ENCODE results near the gene DNPEP. TPM values are rescaled to one million over a fixed set of nuclear protein-coding genes. Genes with fewer than 3 reads are reported as not detected.

Gene DNPEP
- 10 to 100 TPM; 46.9 to 59.4 (median 53.0) TPM for total RNA-seq (2021; fragmentation: NEBNext Ultra II Directional; extraction: Animal tissue kit (Norgen Biotek cat#: 25700))
- long read RNA-seq, transcript DNPEP-201 (15 exons, 2,425 nt) = major isoform, 23 of 40 reads
- long read RNA-seq, partial matches to known transcripts = 5 of 40 reads
- long read RNA-seq, other reads (novel, unspliced or antisense) = 4 of 40 reads

DNA sequence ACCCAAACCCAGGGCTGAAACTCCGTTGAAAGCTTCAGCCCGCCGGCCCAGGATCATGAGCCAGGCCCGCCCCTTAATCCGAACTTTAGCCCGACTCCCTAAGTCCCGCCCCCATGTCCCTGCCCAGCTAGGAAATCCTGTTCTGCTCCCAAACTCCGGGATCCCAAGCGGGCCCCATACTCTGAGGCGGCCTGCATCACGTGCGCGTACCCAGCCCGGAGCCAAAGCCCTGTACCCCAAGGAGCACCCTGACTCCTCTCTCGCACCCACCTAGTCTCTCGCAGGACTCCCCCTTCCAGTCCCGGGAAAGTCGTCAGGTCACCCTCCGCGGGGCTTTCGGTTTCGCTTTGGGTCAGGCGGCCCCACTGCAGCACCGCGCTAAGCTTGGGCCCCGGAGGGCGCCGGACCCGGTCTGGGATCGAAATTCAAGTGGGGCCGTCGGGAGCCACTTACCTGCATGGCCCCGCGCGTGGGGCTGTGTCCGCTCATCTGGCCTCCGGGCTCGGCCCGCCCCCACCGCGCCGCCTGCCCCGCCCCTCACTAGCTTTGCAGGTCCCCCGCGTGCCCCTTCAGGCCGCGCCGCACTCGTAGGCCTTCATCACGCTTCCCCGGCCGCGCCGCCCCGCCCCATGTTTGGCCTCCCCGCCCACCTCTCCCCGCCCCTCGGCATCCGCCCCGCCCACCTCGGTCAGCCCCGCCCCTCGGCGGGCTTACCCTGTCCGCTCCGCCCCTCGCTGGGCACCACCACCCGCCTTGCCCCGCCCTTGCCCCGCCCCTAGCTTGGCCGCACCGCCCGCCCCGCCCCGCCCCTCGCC is at the start of gene DNPEP:
TSS of gene DNPEP (minus strand) at position 607 of the 815 bp plus-strand sequence. CDS start at position 489, 118 bp downstream.
- H3K27me3 Mint-ChIP-seq (ENCODE audit: insufficient read depth) = peaks cover 2% of the 10 kb centered on the region; the same call in 1 of the 2 replicates
- H3K27ac Mint-ChIP-seq = peak within 1 kb of the TSS; percentile 99
- H3K4me1 Mint-ChIP-seq (ENCODE audit: low read depth) = peaks cover 14% of the 10 kb centered on the region
- DNase-seq = peak; percentile 85
- H3K4me3 Mint-ChIP-seq = peak within 1 kb of the TSS; percentile 97
- peaks cover 13% of the 10 kb centered on the region for H3K36me3 Mint-ChIP-seq (ENCODE audit: low read depth)
- no peaks in the 10 kb centered on the region for H3K9me3 Mint-ChIP-seq
- TF ChIP-seq, protein P1, sequence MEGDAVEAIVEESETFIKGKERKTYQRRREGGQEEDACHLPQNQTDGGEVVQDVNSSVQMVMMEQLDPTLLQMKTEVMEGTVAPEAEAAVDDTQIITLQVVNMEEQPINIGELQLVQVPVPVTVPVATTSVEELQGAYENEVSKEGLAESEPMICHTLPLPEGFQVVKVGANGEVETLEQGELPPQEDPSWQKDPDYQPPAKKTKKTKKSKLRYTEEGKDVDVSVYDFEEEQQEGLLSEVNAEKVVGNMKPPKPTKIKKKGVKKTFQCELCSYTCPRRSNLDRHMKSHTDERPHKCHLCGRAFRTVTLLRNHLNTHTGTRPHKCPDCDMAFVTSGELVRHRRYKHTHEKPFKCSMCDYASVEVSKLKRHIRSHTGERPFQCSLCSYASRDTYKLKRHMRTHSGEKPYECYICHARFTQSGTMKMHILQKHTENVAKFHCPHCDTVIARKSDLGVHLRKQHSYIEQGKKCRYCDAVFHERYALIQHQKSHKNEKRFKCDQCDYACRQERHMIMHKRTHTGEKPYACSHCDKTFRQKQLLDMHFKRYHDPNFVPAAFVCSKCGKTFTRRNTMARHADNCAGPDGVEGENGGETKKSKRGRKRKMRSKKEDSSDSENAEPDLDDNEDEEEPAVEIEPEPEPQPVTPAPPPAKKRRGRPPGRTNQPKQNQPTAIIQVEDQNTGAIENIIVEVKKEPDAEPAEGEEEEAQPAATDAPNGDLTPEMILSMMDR (IDR thresholded peaks at IDR 0.05) = no peak

GRCh38 chr2:219437141-219437540 is 49.4 kb upstream of the DNPEP start:
- H3K36me3 Mint-ChIP-seq (ENCODE audit: low read depth) = no peaks in the 10 kb centered on the region
- no peaks in the 10 kb centered on the region for H3K9me3 Mint-ChIP-seq
- H3K27ac Mint-ChIP-seq = no peak overlapping the region
- peaks cover 12% of the 10 kb centered on the region for H3K4me1 Mint-ChIP-seq (ENCODE audit: low read depth)
- TF ChIP-seq, protein P1 (IDR thresholded peaks at IDR 0.05) = no peak
- peaks cover 4% of the 10 kb centered on the region; the same call in 1 of the 2 replicates for H3K27me3 Mint-ChIP-seq (ENCODE audit: insufficient read depth)
- H3K4me3 Mint-ChIP-seq = no peak overlapping the region
- no peak for DNase-seq

GRCh38 chr2:219436491-219436890 is 48.8 kb upstream of the DNPEP start:
- TF ChIP-seq, protein P1 (IDR thresholded peaks at IDR 0.05) = no peak
- H3K27ac Mint-ChIP-seq = no peak overlapping the region
- no peak overlapping the region for H3K4me3 Mint-ChIP-seq
- peaks cover 4% of the 10 kb centered on the region; the same call in 1 of the 2 replicates for H3K27me3 Mint-ChIP-seq (ENCODE audit: insufficient read depth)
- no peak for DNase-seq
- H3K4me1 Mint-ChIP-seq (ENCODE audit: low read depth) = peaks cover 11% of the 10 kb centered on the region
- no peaks in the 10 kb centered on the region for H3K36me3 Mint-ChIP-seq (ENCODE audit: low read depth)
- no peaks in the 10 kb centered on the region for H3K9me3 Mint-ChIP-seq

DNA sequence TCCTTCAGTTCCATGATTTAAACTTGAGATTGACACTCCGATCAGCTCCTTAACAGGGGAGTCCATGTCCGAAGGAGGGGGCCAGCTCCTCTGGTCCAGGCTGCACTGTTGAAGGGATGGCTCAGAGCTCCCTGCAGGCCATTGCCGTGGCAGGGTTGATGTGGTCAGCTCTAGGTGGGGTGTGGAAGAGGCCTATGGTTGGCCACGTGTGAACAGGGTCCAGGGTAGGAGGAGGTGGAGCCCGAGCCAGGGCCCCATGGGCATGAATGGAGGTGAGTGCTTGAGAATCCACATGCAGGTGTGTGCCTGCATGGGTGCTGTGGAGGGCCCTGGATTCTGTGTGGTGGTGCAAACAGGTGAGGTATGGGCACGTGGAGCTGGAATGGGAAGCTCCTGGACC is 48.0 kb upstream of the DNPEP start:
- Mint-ChIP-seq H3K27ac (no peak overlapping the region), H3K36me3 (ENCODE audit: low read depth) (no peaks in the 10 kb centered on the region), H3K4me3 (no peak overlapping the region), H3K9me3 (no peaks in the 10 kb centered on the region), H3K27me3 (ENCODE audit: insufficient read depth) (peaks cover 4% of the 10 kb centered on the region; the same call in 1 of the 2 replicates), H3K4me1 (ENCODE audit: low read depth) (peaks cover 10% of the 10 kb centered on the region)
- no peak for DNase-seq
- TF ChIP-seq, protein P1 (IDR thresholded peaks at IDR 0.05) = no peak

DNA sequence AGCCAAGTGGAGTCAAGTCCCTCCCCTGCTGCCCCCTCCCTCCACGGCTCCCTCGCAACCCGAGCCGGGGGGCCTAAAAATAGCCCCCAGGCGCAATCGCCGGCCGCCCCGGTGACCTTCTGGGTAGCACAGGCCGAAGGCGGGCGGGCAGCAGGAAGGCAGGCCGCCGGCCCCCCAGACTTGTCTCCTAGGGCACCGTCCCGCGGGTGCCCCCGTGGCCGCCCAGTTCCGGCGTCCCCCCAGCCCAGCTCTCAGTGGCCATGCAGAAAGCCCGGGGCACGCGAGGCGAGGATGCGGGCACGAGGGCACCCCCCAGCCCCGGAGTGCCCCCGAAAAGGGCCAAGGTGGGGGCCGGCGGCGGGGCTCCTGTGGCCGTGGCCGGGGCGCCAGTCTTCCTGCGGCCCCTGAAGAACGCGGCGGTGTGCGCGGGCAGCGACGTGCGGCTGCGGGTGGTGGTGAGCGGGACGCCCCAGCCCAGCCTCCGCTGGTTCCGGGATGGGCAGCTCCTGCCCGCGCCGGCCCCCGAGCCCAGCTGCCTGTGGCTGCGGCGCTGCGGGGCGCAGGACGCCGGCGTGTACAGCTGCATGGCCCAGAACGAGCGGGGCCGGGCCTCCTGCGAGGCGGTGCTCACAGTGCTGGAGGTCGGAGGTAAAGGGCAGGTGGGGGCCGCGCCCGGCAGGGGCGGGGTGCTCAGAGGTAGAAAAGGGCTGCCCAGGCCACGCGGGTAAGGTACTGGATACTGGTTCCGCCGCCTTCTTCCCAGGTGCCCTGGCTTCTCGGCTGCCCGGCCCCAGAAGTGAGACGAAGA is 47.2 kb upstream of the DNPEP start, which contains the start of gene SPEG:
TSS of gene SPEG (plus strand) at position 126 of the 808 bp plus-strand sequence. CDS start at position 261, 135 bp downstream.
- no peaks in the 10 kb centered on the region for H3K9me3 Mint-ChIP-seq
- no peak within 1 kb of the TSS for H3K27ac Mint-ChIP-seq
- no peaks in the 10 kb centered on the region for H3K36me3 Mint-ChIP-seq (ENCODE audit: low read depth)
- peaks cover 15% of the 10 kb centered on the region; the same call in 1 of the 2 replicates for H3K4me1 Mint-ChIP-seq (ENCODE audit: low read depth)
- H3K27me3 Mint-ChIP-seq (ENCODE audit: insufficient read depth) = peaks cover 4% of the 10 kb centered on the region; the same call in 1 of the 2 replicates
- TF ChIP-seq, protein P1 (IDR thresholded peaks at IDR 0.05) = no peak
- H3K4me3 Mint-ChIP-seq = no peak within 1 kb of the TSS
- DNase-seq = no peak

Measured in HFFc6 (cell line).